Coronary artery (tissue), 2 donors: Measurements from ENCODE around the gene ATP8B1.

ENCODE experiments used
- DNase-seq: peaks from one replicate; pipeline ENCODE4 v3.0.0-alpha.2; 2017; ENCODE audit warnings: low spot score
- H3K27ac ChIP-seq, 2 donors: fragments of 200-600 bp; sonication (generic); one replicate each; pipeline ENCODE4 v1.5.1; 2016 to 2019
- H3K4me3 ChIP-seq: fragments of 200-600 bp; sonication (generic); 2 replicates; pipeline ENCODE4 v1.5.1; 2016; ENCODE audit warnings: mild to moderate bottlenecking, moderate library complexity
- CTCF ChIP-seq: fragments of 200-600 bp; sonication (generic); IDR thresholded peaks from one replicate; pipeline ENCODE4 v1.5.1; 2019; ENCODE audit warnings: antibody characterized with exemption

The ATP8B1 gene

DNA sequence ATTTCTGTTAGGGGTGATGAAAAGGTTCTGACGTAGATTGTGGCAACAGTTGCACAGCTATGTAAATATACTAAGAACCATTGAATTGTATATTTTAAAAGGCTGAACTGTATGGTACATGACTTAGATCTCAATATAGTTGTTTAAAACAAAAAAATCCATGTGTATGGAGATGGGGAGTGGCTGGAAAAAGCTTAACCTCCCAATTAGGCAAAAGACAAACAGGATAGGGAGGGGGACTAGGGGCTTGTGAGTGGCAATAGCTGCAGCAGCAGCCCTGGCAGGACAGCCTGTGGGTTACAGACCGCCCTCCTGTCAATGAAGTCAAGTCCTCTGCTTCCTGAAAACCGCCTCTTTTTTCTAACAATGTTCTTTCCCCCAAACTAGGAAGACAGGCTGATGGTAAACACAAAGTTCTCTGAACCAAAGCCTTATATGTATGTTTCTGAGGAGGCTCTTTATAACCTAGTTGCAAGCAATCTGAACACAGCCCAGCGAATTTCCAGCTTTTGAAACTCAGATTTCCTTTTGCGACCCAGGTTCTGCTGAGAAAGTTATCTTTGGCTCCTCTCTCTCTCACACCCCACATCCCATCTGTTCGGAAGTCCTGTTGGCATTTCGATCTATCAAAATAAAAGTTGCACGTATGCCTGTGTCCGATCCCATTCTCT, 10.3 kb downstream of the ATP8B1 start:
- H3K4me3 ChIP-seq = peak overlapping the region; percentile 63
- TF ChIP-seq CTCF = no peak
- H3K27ac ChIP-seq = peak overlapping the region; percentile 91
- no peak for DNase-seq

DNA sequence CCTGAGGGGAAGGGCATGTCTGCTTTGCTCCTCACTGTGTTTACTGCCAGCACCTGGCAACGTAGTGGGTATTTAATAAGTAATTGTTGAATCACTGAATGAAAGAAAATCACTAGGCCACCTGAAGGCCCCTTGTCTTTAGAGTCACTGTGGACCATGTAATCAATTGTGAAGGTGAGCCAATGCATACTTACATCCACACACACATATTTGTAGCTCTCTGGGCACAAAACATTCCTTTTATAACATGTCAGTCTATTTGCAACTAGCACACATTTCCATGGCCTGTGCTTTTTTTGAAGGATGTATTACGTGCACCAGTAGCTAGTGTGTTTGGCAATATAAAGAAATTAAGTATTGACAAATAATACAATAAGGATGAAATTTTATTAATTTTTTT, 11.2 kb downstream of the ATP8B1 start:
- DNase-seq = no peak
- H3K27ac ChIP-seq = peak overlapping the region; percentile 91
- no peak for TF ChIP-seq CTCF
- H3K4me3 ChIP-seq = no peak overlapping the region

DNA sequence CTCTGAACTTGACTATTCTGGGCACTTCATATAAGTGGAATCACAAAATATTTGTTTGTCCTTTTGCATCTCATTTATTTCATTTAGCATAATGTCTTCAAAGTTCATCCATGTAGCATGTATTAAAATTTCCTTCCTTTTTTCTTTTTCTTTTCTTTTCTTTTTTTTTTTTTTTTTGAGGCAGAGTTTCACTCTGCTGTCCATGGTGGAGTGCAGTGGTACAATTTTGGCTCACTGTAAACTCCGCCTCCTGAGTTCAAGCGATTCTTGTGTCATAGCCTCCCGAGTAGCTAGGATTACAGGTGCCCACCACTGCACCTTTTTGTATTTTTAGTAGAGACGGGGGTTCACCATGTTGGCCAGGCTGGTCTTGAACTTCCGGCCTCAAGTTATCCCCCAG, 11.9 kb downstream of the ATP8B1 start:
- peak overlapping the region; percentile 57 to 91 for H3K27ac ChIP-seq

GRCh38 chr18:57790316-57790715, 12.8 kb downstream of the ATP8B1 start:
- Histone ChIP-seq H3K4me3 (no peak overlapping the region), H3K27ac (peak overlapping the region; percentile 85 to 91)
- no peak for TF ChIP-seq CTCF
- no peak for DNase-seq

More for the DNA sequence above, 11.9 kb downstream of the ATP8B1 start:
- DNase-seq = no peak
- TF ChIP-seq CTCF = no peak
- H3K4me3 ChIP-seq = no peak overlapping the region

DNA sequence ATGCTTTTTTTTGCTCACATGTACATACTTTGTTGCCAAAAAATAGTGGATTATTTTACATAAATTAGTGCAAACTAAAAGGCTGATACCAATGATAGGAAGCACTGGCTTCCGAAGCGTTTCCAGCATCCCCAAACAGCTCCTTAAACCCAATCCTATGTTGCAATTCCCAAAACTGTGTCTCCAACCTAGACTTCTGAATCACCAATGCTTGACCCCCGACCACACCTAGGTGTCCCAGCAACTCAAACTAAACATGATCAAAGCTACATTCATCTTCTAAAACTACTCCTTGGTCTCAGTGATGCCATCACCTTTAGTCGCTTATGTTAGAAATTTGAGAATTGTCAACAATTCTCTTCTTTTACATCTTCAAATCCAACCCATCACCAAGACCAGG, 13.4 kb downstream of the ATP8B1 start:
- peak overlapping the region; percentile 85 to 91 for H3K27ac ChIP-seq
- DNase-seq = no peak
- no peak overlapping the region for H3K4me3 ChIP-seq
- no peak for TF ChIP-seq CTCF

DNA sequence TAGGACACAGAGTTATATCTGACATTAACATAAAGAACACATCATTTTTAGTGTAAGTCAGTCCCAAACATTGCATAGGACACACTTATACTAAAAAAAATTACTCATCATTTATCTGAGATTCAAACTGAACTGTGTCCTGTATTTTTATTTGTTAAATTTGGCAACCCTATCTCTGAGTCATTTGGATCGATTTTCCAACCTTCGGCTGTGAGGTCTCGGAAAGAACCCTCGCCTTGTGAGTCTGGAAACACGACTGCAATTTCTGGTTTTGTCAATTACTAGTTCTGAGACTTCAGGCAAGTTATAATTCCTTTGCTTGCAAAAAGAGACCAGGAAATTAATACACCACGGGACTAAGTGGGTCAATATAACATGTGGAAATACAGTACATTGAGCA, 14.0 kb downstream of the ATP8B1 start:
- peak overlapping the region; percentile 85 to 91 for H3K27ac ChIP-seq
- peak overlapping the region; percentile 35 for H3K4me3 ChIP-seq
- DNase-seq = no peak
- no peak for TF ChIP-seq CTCF

DNA sequence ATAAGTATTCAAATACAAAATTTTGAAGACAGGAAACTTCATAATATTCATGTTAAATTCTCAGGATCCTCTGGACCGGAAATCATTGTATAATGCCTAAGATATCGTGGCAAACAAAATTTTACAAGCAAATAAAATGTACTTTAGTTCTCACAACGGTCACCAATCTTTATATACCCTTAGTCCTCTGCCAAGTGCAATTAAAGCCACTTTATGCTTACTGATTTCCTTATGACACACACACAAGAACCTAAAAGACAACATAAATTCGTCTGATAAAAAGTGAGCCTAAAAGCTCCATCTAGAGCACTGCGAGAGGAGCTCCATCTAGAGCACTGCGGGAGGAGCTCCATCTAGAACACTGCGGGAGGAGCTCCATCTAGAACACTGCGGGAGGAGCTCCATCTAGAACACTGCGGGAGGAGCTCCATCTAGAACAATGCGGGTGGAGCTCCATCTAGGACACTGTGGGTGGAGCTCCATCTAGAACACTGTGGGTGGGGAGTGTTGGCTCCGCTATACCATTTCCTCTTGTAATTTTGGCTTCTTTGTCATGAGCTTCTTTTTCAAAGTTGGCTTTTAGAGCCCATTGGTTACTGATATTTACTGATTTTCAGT, 15.9 kb downstream of the ATP8B1 start:
- TF ChIP-seq CTCF = no peak
- DNase-seq = no peak
- Histone ChIP-seq H3K27ac (peak overlapping the region; percentile 85 to 91), H3K4me3 (no peak overlapping the region)
